Large intestine (tissue), 3 donors: ENCODE data around the gene SLC2A11. TPM values are rescaled to one million over a fixed set of nuclear protein-coding genes. Genes with fewer than 3 reads are reported as not detected.
A peak's percentile ranks its signal among the peaks of the same experiment; 100 is the strongest.

Experiments
- DNase-seq, 2 donors: peaks; one replicate each; pipeline versions ENCODE4 v3.0.0 to v3.0.0-alpha.2; 2013
- H3K27ac ChIP-seq: one replicate; pipeline ENCODE4 v1.5.1; 2013; ENCODE audit warnings: low read length
- H3K27me3 ChIP-seq: 2 replicates; pipeline ENCODE4 v1.6.1; 2013; ENCODE audit warnings: low read length; ENCODE audit not compliant: control insufficient read depth, insufficient read depth
- H3K36me3 ChIP-seq: 2 replicates; pipeline ENCODE4 v1.6.1; 2013; ENCODE audit warnings: low read length; ENCODE audit not compliant: control insufficient read depth, insufficient read depth
- H3K4me1 ChIP-seq: one replicate; pipeline ENCODE4 v1.6.1; 2013; ENCODE audit warnings: low read length; ENCODE audit not compliant: control insufficient read depth, insufficient read depth
- H3K4me3 ChIP-seq: one replicate; pipeline ENCODE4 v1.5.1; 2013; ENCODE audit warnings: low read length
- H3K9me3 ChIP-seq: one replicate; pipeline ENCODE4 v1.6.1; 2013; ENCODE audit warnings: mild to moderate bottlenecking, low read depth, low read length, moderate library complexity; ENCODE audit not compliant: control insufficient read depth
- WGBS: methylation state at CpG from one replicate; pipeline ENCODE4 v1.1.5; 2013; ENCODE audit warnings: low lambda C conversion rate; ENCODE audit not compliant: insufficient coverage; 5-methylcytosine and 5-hydroxymethylcytosine counted together
- polyA plus RNA-seq: library from polyadenylated mRNA; unstranded; fragments of 120-200 nt; gene quantifications from one replicate; pipeline ENCODE4 v1.2.1, GENCODE V29; 2013

SLC2A11 gene
- polyA plus RNA-seq, 1 donor, result 19.3 TPM

DNA sequence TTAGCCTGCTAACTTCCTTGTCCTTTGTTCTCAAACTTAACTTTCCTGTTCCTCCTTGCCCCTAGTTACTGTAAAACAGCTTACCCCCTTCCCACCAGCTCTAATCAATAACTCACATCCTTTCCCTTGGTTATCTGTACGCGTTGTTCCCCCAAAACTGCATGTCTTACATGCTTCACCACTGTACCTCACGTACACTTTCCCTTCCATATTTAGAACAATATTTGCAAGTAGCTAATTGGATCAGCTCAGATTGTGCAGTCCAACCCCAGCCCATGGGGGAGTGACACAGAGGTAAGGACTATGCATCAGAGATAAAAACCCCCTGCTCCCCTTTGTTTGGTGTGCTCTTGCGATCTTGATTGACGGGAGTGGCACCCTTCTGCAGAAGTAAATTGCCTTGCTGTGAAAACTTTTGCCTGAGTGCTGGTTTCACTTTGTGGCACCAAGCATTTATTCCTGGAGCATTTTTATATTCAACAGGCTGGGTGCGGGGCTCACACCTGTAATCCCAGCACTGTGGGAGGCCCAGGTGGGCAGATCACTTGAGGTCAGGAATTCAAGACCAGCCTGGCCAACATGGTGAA, 67.4 kb downstream of the SLC2A11 start:
- Histone ChIP-seq H3K27me3 (no peaks in the 10 kb centered on the region), H3K36me3 (peaks cover 18% of the 10 kb centered on the region), H3K4me3 (no peak overlapping the region), H3K9me3 (no peaks in the 10 kb centered on the region), H3K27ac (no peak overlapping the region), H3K4me1 (no peaks in the 10 kb centered on the region)
- WGBS, result 86% methylated on average over 2 of the region's 6 CpGs
- no peak for DNase-seq

DNA sequence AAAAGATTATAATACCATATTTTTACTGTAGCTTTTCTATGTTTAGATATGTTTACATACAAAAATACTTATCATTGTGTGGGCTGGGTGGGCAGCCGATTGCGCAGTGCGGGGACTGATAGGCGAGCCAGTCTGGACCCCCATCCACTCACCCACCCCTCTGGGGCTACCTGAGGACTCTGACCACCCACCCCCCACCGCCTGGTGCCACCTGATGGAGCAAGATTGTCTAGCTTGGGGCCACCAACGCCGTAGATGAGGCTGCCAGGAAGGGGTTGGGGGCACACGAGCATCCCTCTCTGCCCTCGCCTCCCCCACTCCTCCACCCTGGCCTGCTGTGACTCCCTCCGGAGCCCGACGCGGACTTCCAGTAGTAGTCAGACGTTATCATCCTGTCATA, 68.9 kb downstream of the SLC2A11 start:
- Histone ChIP-seq H3K9me3 (peaks cover 3% of the 10 kb centered on the region), H3K27me3 (no peaks in the 10 kb centered on the region), H3K4me3 (no peak overlapping the region), H3K27ac (no peak overlapping the region), H3K36me3 (peaks cover 18% of the 10 kb centered on the region), H3K4me1 (no peaks in the 10 kb centered on the region)
- DNase-seq, result peak in 1 of 2 donors; percentile 0
- WGBS, result 75% methylated on average over 4 of the region's 14 CpGs

Other genes with a start within 250 kb of the SLC2A11 start
- gene DRICH1, start 225.6 kb upstream of the SLC2A11 start, polyA plus RNA-seq, result 1.3 TPM
- gene RGL4, start 166.9 kb upstream of the SLC2A11 start, polyA plus RNA-seq, result 1.4 TPM
- 4.0 TPM for gene ZNF70, start 106.8 kb upstream of the SLC2A11 start, polyA plus RNA-seq
- gene VPREB3, start 103.5 kb upstream of the SLC2A11 start, polyA plus RNA-seq, result 0.45 TPM
- 0.43 TPM for gene C22orf15, start 94.9 kb upstream of the SLC2A11 start, polyA plus RNA-seq
- gene CHCHD10, start 89.9 kb upstream of the SLC2A11 start, polyA plus RNA-seq, result 88.2 TPM
- gene MMP11, start 85.0 kb upstream of the SLC2A11 start, polyA plus RNA-seq, result 12.7 TPM
- gene SMARCB1, start 70.9 kb upstream of the SLC2A11 start, polyA plus RNA-seq, result 84.8 TPM
- 4.8 TPM for gene DERL3, start 18.9 kb upstream of the SLC2A11 start, polyA plus RNA-seq
- gene MIF, start 36.5 kb downstream of the SLC2A11 start, polyA plus RNA-seq, result 533 TPM
- 4.6 TPM for gene GSTT2B, start 103.3 kb downstream of the SLC2A11 start, polyA plus RNA-seq
- 11.2 TPM for gene DDTL, start 109.0 kb downstream of the SLC2A11 start, polyA plus RNA-seq
- 138 TPM for gene DDT, start 116.6 kb downstream of the SLC2A11 start, polyA plus RNA-seq
- gene GSTT2, start 122.3 kb downstream of the SLC2A11 start, polyA plus RNA-seq, result 0.22 TPM
- not detected for gene GSTT4, start 147.6 kb downstream of the SLC2A11 start, polyA plus RNA-seq
- 47.1 TPM for gene CABIN1, start 153.4 kb downstream of the SLC2A11 start, polyA plus RNA-seq